ENCODE data around the gene DLG5. TPM values are rescaled to one million over a fixed set of nuclear protein-coding genes. Genes with fewer than 3 reads are reported as not detected.
"Not testable (repeated sequence)": the region's sequence is repeated elsewhere in the genome, so short reads cannot be mapped to it uniquely, and the experiment has no call there.

DLG5 gene
- polyA plus RNA-seq, 3 donors from 2014 or later = 1.6 to 3.7 (median 1.9) TPM

DNA sequence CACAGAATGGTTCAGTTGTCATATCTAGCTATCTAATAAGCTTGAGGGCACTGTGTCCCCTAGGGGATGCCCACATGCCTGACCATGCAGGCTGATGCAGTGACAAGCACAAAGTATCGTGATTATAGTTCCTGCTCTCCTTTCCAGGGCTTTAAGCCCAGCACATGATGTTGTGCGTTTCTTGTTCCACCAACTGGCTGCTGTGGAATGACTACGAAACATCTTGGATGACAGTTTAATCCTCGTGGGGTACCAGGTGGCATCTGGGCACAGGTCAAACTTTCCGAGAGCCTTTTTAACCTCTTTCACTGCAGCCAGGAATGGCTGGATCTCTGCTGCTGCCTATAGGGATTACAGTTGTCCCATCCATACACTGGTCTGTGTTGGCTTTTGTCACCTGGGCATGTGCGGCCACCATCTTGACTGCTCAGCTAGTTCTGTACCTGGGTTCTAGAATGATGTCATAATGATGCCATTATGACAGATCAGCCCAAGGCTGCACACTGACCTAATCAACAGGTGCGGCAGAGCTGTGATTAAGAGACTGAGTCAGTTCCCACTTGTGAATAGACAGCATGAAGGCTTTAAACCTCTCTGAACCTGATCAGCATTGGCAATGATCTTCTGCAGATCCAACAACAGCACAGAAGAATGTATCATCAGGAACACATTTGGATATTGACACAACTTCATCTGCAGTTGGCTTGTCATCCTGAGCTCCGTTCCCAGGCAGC lies 144.1 kb downstream of the DLG5 start:
- Mint-ChIP-seq H3K27ac (no peak overlapping the region), H3K4me1 (no peaks in the 10 kb centered on the region), H3K27me3 (ENCODE audit: low read depth in 3 of 3) (peaks cover 2 to 3% (median 3%) of the 10 kb centered on the region in 3 donors), H3K36me3 (peaks cover 24 to 49% (median 43%) of the 10 kb centered on the region in 3 donors), H3K9me3 (peaks cover 1 to 6% (median 5%) of the 10 kb centered on the region in 6 donors), H3K4me3 (no peak overlapping the region)
- DNase-seq = no peak

DNA sequence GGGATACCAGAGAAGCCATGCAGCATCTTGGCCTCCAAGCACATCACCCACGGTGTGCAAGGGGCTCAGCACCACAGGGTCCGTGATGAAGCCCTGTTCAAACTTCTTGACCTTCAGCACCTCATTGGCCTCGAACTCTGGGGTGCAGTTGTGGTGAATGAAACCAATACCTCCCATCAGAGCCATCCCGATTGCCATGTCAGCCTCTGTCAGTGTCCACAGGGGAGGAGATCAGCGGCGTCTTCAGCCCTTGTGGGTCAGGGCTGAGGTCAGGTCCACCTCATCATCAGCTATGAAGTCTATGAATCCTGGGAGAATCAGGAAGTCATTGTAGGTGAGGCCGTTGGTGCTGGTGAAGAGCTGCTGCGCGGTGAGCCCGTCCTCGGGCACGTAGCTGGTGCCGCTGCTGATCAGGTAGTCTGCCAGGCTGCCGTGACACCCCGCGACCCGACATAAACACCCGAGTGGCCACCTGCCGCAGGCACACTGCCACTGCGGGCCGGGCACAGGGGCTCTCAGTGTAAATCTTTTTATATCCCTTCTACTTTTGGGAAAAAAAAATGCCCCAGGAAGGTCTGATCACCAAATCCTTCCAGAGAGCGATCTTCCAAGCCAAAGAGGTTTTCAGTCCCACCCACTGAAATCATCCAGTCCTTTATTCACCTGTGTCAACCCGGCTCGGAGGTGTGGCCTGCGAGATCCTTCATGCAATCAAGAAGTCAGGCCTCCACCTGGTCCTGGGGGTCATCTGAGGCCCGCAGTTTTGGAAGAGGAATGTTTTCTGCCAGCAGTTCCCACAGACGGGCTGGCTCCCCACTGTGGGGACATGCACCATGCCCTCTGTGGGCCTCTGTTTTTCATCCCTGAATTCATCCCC lies 144.9 kb downstream of the DLG5 start:
- Mint-ChIP-seq H3K9me3 (peaks cover 6 to 14% (median 10%) of the 10 kb centered on the region in 6 donors), H3K36me3 (peaks cover 27 to 47% (median 43%) of the 10 kb centered on the region in 3 donors), H3K4me1 (no peaks in the 10 kb centered on the region), H3K27ac (no peak overlapping the region), H3K4me3 (no peak overlapping the region), H3K27me3 (ENCODE audit: low read depth in 3 of 3) (peaks cover 2 to 3% (median 3%) of the 10 kb centered on the region in 3 donors)
- no peak for DNase-seq

DNA sequence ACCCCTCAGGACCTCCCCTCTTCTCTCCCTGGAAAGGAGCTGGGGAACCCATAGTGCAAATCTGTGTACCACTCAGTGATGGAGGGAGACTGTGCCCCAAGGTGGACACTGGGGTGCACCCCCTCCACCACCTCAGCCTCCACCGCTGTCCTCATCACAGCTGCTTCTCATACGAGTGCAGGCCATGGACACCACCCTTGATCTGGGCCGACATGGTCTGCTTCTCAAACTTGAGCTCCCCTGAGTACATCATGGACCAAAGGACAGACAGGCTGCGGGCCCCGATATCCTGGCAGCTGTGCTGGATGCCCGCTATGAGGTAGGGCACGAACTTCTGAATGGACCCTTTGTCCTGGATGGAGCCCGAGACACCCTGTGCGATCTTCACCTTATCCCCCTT lies 146.4 kb downstream of the DLG5 start:
- H3K4me1 Mint-ChIP-seq = no peaks in the 10 kb centered on the region
- no peak for DNase-seq
- H3K27me3 Mint-ChIP-seq (ENCODE audit: low read depth in 3 of 3) = peaks cover 2 to 7% (median 5%) of the 10 kb centered on the region in 3 donors
- H3K36me3 Mint-ChIP-seq = peaks cover 26 to 47% (median 46%) of the 10 kb centered on the region in 3 donors
- peaks cover 10 to 23% (median 19%) of the 10 kb centered on the region in 6 donors for H3K9me3 Mint-ChIP-seq
- H3K4me3 Mint-ChIP-seq = no peak overlapping the region
- no peak overlapping the region for H3K27ac Mint-ChIP-seq

GRCh38 chr10:77776487-77776886 lies 150.1 kb downstream of the DLG5 start:
- Mint-ChIP-seq H3K36me3 (peaks cover 18 to 35% (median 34%) of the 10 kb centered on the region in 3 donors), H3K4me3 (no peak overlapping the region), H3K27ac (no peak overlapping the region), H3K27me3 (ENCODE audit: low read depth in 3 of 3) (peaks cover 2 to 7% (median 5%) of the 10 kb centered on the region in 3 donors), H3K4me1 (no peaks in the 10 kb centered on the region), H3K9me3 (peaks cover 10 to 23% (median 19%) of the 10 kb centered on the region in 6 donors)
- DNase-seq = no peak

DNA sequence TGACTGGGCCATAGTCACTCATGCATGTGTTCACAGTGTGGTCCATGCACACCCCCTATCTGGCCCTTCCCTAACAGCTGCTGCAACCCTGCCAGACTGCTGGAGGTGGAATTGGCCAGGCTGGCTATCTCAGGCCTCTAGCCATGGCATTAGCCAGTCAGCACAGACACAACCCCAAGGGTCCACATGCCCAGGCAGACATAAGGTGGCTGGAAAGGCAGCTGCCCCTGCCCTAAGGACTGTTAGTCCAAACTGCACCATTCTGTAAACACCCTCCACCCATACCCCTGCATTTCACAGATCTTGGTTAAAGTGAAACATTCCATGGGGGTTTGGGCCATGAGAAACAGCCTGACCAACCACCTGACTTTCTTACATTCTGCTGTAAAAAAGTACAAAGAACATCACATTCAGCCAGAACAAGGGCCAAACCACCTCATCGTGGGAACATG lies 151.6 kb downstream of the DLG5 start:
- Mint-ChIP-seq H3K4me3 (no peak overlapping the region), H3K4me1 (no peaks in the 10 kb centered on the region), H3K27ac (no peak overlapping the region), H3K36me3 (peaks cover 18 to 24% (median 22%) of the 10 kb centered on the region in 3 donors), H3K27me3 (ENCODE audit: low read depth in 3 of 3) (peaks cover 2 to 7% (median 5%) of the 10 kb centered on the region in 3 donors), H3K9me3 (peaks cover 10 to 23% (median 19%) of the 10 kb centered on the region in 6 donors)
- DNase-seq = no peak

- Mint-ChIP-seq H3K27ac (no peak overlapping the region), H3K4me1 (no peaks in the 10 kb centered on the region), H3K4me3 (no peak overlapping the region), H3K36me3 (peaks cover 16 to 18% (median 17%) of the 10 kb centered on the region in 3 donors), H3K9me3 (peaks cover 10 to 23% (median 19%) of the 10 kb centered on the region in 6 donors), H3K27me3 (ENCODE audit: low read depth in 3 of 3) (peaks cover 0 to 5% (median 3%) of the 10 kb centered on the region in 3 donors)
- DNase-seq = no peak
Observed at GRCh38 chr10:77773631-77774426, 152.7 kb downstream of the DLG5 start.

DNA sequence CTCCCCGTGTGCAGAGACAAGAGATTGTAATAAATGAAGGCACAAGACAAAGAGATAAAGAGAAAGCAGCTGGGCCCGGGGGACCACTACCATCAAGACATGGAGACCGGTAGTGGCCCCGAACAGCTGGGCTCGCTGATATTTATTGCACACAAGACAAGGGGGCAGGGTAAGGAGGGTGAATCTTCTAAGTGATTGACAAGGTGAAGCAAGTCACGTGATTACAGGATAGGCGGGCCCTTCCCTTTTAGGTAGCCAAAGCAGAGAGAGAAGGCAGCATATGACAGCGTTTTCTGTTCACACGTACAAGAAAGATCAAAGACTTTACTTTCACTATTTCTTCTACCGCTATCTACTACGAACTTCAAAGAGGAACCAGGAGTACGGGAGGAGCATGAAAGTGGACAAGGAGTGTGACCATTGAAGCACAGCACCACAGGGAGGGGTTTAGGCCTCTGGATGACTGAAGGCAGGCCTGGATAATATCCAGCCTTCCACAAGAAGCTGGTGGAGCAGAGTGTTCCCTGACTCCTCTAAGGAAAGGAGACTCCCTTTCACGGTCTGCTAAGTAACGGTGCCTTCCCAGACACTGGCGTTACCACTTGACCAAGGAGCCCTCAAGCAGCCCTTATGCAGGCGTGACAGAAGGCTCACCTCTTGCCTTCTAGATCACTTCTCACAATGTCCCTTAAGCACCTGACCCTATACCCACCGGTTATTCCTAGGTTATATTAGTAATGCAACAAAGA lies 153.5 kb downstream of the DLG5 start:
- H3K36me3 Mint-ChIP-seq = peaks cover 12 to 13% (median 13%) of the 10 kb centered on the region in 3 donors
- not testable (repeated sequence) for H3K4me1 Mint-ChIP-seq; H3K27ac Mint-ChIP-seq; DNase-seq; H3K27me3 Mint-ChIP-seq (ENCODE audit: low read depth in 3 of 3); H3K4me3 Mint-ChIP-seq
- H3K9me3 Mint-ChIP-seq = peaks cover 7 to 22% (median 19%) of the 10 kb centered on the region in 6 donors

GRCh38 chr10:77771851-77772250 lies 154.7 kb downstream of the DLG5 start:
- Mint-ChIP-seq H3K36me3 (peaks cover 5 to 10% (median 7%) of the 10 kb centered on the region in 3 donors), H3K4me1 (no peaks in the 10 kb centered on the region), H3K27ac (no peak overlapping the region), H3K9me3 (peaks cover 5 to 11% (median 10%) of the 10 kb centered on the region in 6 donors), H3K27me3 (ENCODE audit: low read depth in 3 of 3) (peaks cover 0 to 7% (median 3%) of the 10 kb centered on the region in 3 donors), H3K4me3 (no peak overlapping the region)
- no peak for DNase-seq

- DNase-seq = no peak
- Mint-ChIP-seq H3K36me3 (peaks cover 3 to 7% (median 6%) of the 10 kb centered on the region in 3 donors), H3K27ac (no peak overlapping the region), H3K27me3 (ENCODE audit: low read depth in 3 of 3) (peaks cover 0 to 7% (median 2%) of the 10 kb centered on the region in 3 donors), H3K9me3 (peaks cover 2 to 9% (median 6%) of the 10 kb centered on the region in 6 donors), H3K4me1 (no peaks in the 10 kb centered on the region), H3K4me3 (no peak overlapping the region)
Observed at GRCh38 chr10:77771450-77771849, 155.1 kb downstream of the DLG5 start.

DNA sequence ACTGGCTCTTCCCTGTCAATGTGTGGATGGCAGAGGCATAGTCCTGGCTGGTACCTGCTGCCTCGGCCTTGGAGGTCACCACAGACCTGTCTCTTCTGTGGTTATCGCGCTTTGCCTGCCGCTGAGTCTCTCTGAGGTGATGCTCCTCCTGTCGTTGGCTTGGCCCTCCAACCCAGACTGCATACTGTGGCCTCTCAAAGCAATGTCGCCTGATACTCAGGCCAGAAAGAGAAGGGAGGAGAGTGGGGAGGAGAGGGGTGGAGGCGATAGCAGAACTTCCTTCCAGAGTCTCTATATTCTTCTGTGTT lies 155.7 kb downstream of the DLG5 start:
- Mint-ChIP-seq H3K4me3 (no peak overlapping the region), H3K27ac (no peak overlapping the region), H3K4me1 (no peaks in the 10 kb centered on the region), H3K27me3 (ENCODE audit: low read depth in 3 of 3) (peaks cover 0 to 11% (median 1%) of the 10 kb centered on the region in 3 donors), H3K36me3 (peaks cover 0 to under 1% (median 0%) of the 10 kb centered on the region in 3 donors), H3K9me3 (peaks cover 0 to 3% (median under 1%) of the 10 kb centered on the region in 6 donors)
- no peak for DNase-seq

DNA sequence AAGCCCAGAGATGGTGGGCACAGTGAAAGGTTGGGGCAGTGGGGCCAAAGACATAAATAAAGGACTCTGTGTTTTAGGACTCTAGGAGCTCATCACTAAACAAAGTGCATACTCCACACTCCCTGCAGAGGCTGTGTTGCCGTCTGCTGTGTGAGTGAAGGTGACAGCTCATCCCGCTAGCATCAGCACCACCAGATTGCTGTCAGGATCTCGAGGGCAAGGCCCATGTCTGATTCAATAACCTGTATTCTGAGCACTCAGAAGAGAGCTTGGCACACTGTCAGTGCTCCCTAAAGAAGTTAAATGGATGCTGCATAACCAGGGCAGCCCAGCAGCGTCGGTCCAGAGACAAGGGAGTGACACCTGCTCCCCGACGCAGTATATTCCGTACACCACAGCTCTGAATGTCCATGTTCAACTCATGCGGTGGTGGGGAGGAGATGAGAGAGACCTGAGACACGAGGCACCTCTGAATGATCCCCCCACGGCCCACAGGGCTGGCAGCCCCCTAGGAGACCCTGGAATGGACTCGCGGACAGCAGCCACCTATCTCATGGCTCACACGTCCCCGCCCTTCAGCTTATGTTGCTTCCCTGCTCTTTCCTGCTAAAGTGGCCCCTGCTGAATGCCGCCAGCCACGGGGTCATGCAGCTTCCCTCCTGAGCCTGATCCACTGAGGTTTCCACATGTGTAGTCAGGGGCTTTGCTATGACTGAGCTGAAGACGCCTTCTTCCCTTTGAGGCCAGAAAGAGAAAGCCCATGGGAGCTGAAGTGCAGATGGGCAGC lies 156.3 kb downstream of the DLG5 start:
- no peaks in the 10 kb centered on the region for H3K36me3 Mint-ChIP-seq
- H3K4me1 Mint-ChIP-seq = no peaks in the 10 kb centered on the region
- peaks cover 0 to 9% (median 1%) of the 10 kb centered on the region in 3 donors for H3K27me3 Mint-ChIP-seq (ENCODE audit: low read depth in 3 of 3)
- no peak overlapping the region for H3K27ac Mint-ChIP-seq
- H3K9me3 Mint-ChIP-seq = no peaks in the 10 kb centered on the region
- H3K4me3 Mint-ChIP-seq = no peak overlapping the region
- no peak for DNase-seq

GRCh38 chr10:77768039-77768438 lies 158.5 kb downstream of the DLG5 start:
- no peak for DNase-seq
- Mint-ChIP-seq H3K27me3 (ENCODE audit: low read depth in 3 of 3) (peaks cover 0 to 12% (median 1%) of the 10 kb centered on the region in 3 donors), H3K36me3 (no peaks in the 10 kb centered on the region), H3K9me3 (no peaks in the 10 kb centered on the region), H3K27ac (no peak overlapping the region), H3K4me3 (no peak overlapping the region), H3K4me1 (no peaks in the 10 kb centered on the region)

Measured in immature natural killer cell (primary cell).